Activated T-helper 9 cell treated with anti-CD3 and anti-CD28 coated beads, Interleukin-2, amount 50 U/mL, for 16 hours (primary cell): ENCODE data around the gene MBNL3.

ENCODE experiments used
- DNase-seq: peaks from one replicate; pipeline ENCODE4 v3.0.0-alpha.2; 2020; ENCODE audit warnings: low read depth

MBNL3 gene, protein sequence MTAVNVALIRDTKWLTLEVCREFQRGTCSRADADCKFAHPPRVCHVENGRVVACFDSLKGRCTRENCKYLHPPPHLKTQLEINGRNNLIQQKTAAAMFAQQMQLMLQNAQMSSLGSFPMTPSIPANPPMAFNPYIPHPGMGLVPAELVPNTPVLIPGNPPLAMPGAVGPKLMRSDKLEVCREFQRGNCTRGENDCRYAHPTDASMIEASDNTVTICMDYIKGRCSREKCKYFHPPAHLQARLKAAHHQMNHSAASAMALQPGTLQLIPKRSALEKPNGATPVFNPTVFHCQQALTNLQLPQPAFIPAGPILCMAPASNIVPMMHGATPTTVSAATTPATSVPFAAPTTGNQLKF

GRCh38 chrX:132488819-132489577, at the start of gene MBNL3:
Gene MBNL3 (minus strand): TSS chrX:132489038. CDS start chrX:132439611, 49,427 bp downstream.
- DNase-seq: peak; percentile 41

GRCh38 chrX:132533409-132533808, 44.6 kb upstream of the MBNL3 start:
- DNase-seq: no peak

- no peak for DNase-seq
These were observed 44.1 kb upstream of the MBNL3 start for GRCh38 chrX:132532913-132533312.

- DNase-seq: no peak
These were observed 43.3 kb upstream of the MBNL3 start for GRCh38 chrX:132532097-132532496.

GRCh38 chrX:132520792-132521191, 32.0 kb upstream of the MBNL3 start:
- DNase-seq: no peak

GRCh38 chrX:132520213-132520612, 31.4 kb upstream of the MBNL3 start:
- DNase-seq: no peak

DNA sequence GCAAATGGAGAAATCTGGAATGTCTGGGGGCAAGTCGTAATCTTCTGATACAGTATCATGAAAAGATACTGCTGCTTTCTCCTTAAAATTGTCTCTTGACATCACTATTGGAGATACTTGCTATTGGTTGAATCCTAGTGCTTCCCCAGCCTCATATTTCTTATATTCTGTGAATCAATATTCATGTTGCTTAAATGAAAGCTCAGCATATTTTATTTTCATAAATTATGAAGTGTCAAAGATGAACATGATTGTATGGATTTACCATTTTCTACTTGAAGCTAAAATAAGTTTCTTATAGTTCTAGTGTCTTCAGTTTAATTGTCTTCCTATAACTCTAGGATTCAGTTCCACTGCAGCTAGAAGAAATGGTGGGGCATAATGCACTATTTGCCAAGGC, 29.6 kb upstream of the MBNL3 start:
- DNase-seq: no peak

GRCh38 chrX:132508834-132509233, 20.0 kb upstream of the MBNL3 start:
- no peak for DNase-seq

- DNase-seq: no peak
These were observed 16.3 kb upstream of the MBNL3 start for GRCh38 chrX:132505116-132505515.

- no peak for DNase-seq
These were observed 15.6 kb upstream of the MBNL3 start for GRCh38 chrX:132504417-132504816.

GRCh38 chrX:132501606-132502005, 12.8 kb upstream of the MBNL3 start:
- DNase-seq: no peak

GRCh38 chrX:132497432-132497831, 8.6 kb upstream of the MBNL3 start:
- DNase-seq: no peak

- DNase-seq: no peak
These were observed 4.3 kb upstream of the MBNL3 start for GRCh38 chrX:132493095-132493494.

GRCh38 chrX:132491191-132491590, 2.4 kb upstream of the MBNL3 start:
- no peak for DNase-seq

DNA sequence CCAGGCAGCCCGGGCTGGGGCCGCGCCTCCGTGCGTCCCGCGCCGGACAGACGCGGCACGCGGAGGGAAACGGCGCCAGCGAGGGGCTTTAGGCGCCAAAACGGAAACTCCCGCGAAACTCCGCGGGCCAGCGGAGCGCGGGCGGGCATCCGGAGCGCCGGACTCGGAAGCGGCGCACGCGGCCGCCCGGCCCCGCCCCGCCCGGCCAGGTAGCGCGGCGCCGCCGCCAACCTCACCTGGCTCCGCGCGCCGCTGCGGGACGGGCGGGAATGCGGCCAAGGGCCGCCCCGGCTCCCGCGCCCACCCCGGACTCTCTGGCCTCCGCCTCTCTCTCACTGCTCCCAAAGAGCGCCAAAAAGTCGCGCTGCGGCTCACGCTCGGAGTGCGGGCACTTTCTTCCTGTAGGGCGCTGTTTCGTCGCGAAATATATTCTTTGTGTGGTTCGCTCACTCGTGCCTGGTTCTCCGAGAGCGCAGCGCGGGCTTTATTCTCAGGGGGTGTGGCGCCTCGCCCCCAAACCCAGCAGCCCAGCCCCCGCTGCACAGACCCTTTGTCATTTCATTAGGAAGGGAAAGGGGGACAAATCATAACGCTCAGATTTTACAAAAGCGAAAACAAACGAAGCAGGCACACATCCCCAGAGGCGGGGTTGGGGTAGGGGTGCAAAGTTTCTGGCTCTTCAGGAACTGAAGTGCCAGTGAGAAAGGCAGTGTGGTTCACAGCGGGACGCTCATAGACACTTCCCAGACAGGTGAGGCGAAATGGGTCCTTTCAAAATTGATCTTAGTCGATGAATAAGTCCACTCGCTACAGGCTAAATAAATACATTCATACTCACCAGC, 961 bp upstream of the MBNL3 start:
- DNase-seq: peak; percentile 15

GRCh38 chrX:132488180-132488705, 595 bp downstream of the MBNL3 start:
- no peak for DNase-seq

- no peak for DNase-seq
These were observed 2.1 kb downstream of the MBNL3 start for GRCh38 chrX:132486599-132487178.

GRCh38 chrX:132483951-132484350, 4.9 kb downstream of the MBNL3 start:
- DNase-seq: no peak

GRCh38 chrX:132483488-132483887, 5.3 kb downstream of the MBNL3 start:
- DNase-seq: no peak

- no peak for DNase-seq
These were observed 6.2 kb downstream of the MBNL3 start for GRCh38 chrX:132482632-132483031.

- no peak for DNase-seq
These were observed 7.4 kb downstream of the MBNL3 start for GRCh38 chrX:132481449-132481848.
